WTC11 (cell line): ENCODE measurements around the gene PDSS2.

Experiments used
- CBFB ChIP-seq: sonication (generic); formaldehyde crosslinking; IDR thresholded peaks from 2 replicates; pipeline ENCODE4 v1.8.1; 2022; ENCODE audit warnings: mild to moderate bottlenecking, low read depth, missing genetic modification reagents
- RELA ChIP-seq: sonication (generic); formaldehyde crosslinking; IDR thresholded peaks from 2 replicates; pipeline ENCODE4 v1.8.1; 2022; ENCODE audit warnings: missing genetic modification reagents, mild to moderate bottlenecking, borderline replicate concordance
- TF ChIP-seq, protein P1 (sequence below): sonication (generic); formaldehyde crosslinking; IDR thresholded peaks from 2 replicates; pipeline ENCODE4 v1.8.1; 2023; ENCODE audit warnings: mild to moderate bottlenecking, moderate library complexity, missing genetic modification reagents
- TF ChIP-seq, protein P2 (sequence below): sonication (generic); formaldehyde crosslinking; IDR thresholded peaks from 2 replicates; pipeline ENCODE4 v1.8.0; 2022; ENCODE audit warnings: mild to moderate bottlenecking, missing genetic modification reagents
- TF ChIP-seq, protein P3 (sequence below): fragments of 200-600 bp; IDR thresholded peaks from 2 replicates; pipeline ENCODE4 v1.8.0; 2022; ENCODE audit warnings: antibody characterized with exemption
- TF ChIP-seq, protein P4 (sequence below): sonication (generic); formaldehyde crosslinking; IDR thresholded peaks from 2 replicates; pipeline ENCODE4 v1.8.0; 2023; ENCODE audit warnings: mild to moderate bottlenecking, missing genetic modification reagents

DNA sequence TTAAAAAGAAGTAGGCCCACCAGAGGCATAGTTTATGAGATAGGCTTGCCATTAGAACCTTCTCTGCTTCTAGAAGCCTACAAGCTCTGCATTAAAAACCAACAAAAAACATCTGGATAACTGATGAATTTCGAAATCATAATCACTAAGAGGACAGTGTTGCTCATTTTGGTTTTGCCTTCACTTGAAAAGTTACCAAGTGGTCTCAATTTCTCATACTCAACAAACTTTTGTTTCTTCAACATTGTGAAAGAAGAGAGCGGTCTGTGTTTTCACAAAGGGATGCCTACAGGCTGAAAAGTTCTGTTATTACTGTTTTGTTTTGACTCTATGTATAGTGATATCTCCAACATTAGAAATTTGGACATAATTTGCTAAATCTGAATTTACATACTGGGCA, 98.9 kb downstream of the PDSS2 start:
- TF ChIP-seq RELA (CRISPR knock-in tag): no peak
- TF ChIP-seq CBFB (CRISPR knock-in tag): no peak
- TF ChIP-seq, protein P1, sequence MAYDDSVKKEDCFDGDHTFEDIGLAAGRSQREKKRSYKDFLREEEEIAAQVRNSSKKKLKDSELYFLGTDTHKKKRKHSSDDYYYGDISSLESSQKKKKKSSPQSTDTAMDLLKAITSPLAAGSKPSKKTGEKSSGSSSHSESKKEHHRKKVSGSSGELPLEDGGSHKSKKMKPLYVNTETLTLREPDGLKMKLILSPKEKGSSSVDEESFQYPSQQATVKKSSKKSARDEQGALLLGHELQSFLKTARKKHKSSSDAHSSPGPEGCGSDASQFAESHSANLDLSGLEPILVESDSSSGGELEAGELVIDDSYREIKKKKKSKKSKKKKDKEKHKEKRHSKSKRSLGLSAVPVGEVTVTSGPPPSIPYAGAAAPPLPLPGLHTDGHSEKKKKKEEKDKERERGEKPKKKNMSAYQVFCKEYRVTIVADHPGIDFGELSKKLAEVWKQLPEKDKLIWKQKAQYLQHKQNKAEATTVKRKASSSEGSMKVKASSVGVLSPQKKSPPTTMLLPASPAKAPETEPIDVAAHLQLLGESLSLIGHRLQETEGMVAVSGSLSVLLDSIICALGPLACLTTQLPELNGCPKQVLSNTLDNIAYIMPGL (CRISPR knock-in tag): no peak
- TF ChIP-seq, protein P2, sequence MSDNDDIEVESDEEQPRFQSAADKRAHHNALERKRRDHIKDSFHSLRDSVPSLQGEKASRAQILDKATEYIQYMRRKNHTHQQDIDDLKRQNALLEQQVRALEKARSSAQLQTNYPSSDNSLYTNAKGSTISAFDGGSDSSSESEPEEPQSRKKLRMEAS (CRISPR knock-in tag): no peak
- TF ChIP-seq, protein P3, sequence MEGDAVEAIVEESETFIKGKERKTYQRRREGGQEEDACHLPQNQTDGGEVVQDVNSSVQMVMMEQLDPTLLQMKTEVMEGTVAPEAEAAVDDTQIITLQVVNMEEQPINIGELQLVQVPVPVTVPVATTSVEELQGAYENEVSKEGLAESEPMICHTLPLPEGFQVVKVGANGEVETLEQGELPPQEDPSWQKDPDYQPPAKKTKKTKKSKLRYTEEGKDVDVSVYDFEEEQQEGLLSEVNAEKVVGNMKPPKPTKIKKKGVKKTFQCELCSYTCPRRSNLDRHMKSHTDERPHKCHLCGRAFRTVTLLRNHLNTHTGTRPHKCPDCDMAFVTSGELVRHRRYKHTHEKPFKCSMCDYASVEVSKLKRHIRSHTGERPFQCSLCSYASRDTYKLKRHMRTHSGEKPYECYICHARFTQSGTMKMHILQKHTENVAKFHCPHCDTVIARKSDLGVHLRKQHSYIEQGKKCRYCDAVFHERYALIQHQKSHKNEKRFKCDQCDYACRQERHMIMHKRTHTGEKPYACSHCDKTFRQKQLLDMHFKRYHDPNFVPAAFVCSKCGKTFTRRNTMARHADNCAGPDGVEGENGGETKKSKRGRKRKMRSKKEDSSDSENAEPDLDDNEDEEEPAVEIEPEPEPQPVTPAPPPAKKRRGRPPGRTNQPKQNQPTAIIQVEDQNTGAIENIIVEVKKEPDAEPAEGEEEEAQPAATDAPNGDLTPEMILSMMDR: no peak
- TF ChIP-seq, protein P4, sequence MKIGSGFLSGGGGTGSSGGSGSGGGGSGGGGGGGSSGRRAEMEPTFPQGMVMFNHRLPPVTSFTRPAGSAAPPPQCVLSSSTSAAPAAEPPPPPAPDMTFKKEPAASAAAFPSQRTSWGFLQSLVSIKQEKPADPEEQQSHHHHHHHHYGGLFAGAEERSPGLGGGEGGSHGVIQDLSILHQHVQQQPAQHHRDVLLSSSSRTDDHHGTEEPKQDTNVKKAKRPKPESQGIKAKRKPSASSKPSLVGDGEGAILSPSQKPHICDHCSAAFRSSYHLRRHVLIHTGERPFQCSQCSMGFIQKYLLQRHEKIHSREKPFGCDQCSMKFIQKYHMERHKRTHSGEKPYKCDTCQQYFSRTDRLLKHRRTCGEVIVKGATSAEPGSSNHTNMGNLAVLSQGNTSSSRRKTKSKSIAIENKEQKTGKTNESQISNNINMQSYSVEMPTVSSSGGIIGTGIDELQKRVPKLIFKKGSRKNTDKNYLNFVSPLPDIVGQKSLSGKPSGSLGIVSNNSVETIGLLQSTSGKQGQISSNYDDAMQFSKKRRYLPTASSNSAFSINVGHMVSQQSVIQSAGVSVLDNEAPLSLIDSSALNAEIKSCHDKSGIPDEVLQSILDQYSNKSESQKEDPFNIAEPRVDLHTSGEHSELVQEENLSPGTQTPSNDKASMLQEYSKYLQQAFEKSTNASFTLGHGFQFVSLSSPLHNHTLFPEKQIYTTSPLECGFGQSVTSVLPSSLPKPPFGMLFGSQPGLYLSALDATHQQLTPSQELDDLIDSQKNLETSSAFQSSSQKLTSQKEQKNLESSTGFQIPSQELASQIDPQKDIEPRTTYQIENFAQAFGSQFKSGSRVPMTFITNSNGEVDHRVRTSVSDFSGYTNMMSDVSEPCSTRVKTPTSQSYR: no peak
